Retinal pigment epithelial cell (primary cell): ENCODE data around the gene DDR2.
A peak's percentile ranks its signal among the peaks of the same experiment; 100 is the strongest.
"Not testable (repeated sequence)": the region's sequence is repeated elsewhere in the genome, so short reads cannot be mapped to it uniquely, and the experiment has no call there.

ENCODE experiments used
- DNase-seq: peaks from one replicate; pipeline ENCODE4 v3.0.0-alpha.2; 2010; ENCODE audit warnings: low read depth
- H3K4me3 ChIP-seq: 2 replicates; pipeline ENCODE4 v1.5.1; 2011; ENCODE audit warnings: mild to moderate bottlenecking, low read length, control low read depth, moderate library complexity
- TF ChIP-seq, protein P1 (sequence below): conservative IDR thresholded peaks from 2 replicates; pipeline ENCODE4 v1.5.1; 2011; ENCODE audit warnings: low read depth, low read length, control low read depth, inconsistent platforms

The DDR2 gene

GRCh38 chr1:162741574-162741973 is 109.3 kb downstream of the DDR2 start:
- no peak overlapping the region for H3K4me3 ChIP-seq
- TF ChIP-seq, protein P1, sequence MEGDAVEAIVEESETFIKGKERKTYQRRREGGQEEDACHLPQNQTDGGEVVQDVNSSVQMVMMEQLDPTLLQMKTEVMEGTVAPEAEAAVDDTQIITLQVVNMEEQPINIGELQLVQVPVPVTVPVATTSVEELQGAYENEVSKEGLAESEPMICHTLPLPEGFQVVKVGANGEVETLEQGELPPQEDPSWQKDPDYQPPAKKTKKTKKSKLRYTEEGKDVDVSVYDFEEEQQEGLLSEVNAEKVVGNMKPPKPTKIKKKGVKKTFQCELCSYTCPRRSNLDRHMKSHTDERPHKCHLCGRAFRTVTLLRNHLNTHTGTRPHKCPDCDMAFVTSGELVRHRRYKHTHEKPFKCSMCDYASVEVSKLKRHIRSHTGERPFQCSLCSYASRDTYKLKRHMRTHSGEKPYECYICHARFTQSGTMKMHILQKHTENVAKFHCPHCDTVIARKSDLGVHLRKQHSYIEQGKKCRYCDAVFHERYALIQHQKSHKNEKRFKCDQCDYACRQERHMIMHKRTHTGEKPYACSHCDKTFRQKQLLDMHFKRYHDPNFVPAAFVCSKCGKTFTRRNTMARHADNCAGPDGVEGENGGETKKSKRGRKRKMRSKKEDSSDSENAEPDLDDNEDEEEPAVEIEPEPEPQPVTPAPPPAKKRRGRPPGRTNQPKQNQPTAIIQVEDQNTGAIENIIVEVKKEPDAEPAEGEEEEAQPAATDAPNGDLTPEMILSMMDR = no peak
- no peak for DNase-seq

DNA sequence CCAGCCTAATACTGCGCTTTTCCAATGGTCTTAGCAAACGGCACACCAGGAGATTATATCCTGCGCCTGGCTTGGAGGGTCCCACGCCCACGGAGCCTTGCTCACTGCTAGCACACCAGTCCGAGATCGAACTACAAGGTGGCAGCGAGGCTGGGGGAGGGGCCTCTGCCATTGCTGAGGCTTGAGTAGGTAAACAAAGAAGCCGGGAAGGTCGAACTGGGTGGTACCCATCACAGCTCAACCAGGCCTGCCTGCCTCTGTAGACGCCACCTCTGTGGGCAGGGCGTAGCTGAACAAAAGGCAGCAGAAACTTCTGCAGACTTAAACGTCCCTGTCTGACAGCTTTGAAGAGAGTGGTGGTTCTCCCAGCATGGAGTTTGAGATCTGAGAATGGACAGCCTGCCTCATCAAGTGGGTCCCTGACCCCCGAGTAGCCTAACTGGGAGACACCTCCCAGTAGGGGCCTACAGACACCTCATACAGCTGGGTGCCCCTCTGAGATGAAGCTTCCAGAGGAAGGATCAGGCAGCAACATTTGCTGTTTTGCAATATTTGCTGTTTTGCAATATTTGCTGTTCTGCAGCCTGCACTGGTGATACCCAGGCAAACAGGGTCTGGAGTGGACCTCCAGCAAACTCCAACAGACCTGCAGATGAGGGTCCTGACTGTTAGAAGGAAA is 114.1 kb downstream of the DDR2 start:
- not testable (repeated sequence) for H3K4me3 ChIP-seq, DNase-seq

DNA sequence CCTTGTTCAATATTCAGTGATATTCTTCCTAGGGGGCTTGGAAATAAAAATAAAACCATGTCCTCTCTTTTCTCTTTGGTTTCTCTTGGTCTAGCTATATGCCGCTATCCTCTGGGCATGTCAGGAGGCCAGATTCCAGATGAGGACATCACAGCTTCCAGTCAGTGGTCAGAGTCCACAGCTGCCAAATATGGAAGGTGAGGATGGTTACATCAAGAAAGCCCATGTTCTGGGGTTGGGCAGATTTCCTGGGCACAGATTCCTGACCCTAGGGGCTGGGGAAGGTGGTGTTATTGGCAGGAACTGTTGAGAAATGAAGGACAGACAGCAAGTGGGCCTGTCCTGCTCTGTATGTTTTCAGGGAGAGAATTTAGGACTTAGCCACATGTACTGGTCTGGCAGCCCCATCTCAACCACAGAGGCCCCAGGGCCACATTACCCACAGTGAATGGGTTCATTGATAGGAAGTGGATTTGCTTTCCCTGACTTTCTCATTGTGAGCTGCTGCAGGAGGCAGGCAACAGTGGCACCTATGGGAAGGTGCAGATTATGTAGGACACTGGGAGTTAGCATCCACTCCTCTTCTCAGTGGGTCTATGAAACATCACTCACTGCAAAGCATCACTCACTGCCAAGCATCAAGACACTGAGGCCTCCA is 120.9 kb downstream of the DDR2 start:
- TF ChIP-seq, protein P1 = no peak
- DNase-seq = no peak
- H3K4me3 ChIP-seq = no peak overlapping the region

DNA sequence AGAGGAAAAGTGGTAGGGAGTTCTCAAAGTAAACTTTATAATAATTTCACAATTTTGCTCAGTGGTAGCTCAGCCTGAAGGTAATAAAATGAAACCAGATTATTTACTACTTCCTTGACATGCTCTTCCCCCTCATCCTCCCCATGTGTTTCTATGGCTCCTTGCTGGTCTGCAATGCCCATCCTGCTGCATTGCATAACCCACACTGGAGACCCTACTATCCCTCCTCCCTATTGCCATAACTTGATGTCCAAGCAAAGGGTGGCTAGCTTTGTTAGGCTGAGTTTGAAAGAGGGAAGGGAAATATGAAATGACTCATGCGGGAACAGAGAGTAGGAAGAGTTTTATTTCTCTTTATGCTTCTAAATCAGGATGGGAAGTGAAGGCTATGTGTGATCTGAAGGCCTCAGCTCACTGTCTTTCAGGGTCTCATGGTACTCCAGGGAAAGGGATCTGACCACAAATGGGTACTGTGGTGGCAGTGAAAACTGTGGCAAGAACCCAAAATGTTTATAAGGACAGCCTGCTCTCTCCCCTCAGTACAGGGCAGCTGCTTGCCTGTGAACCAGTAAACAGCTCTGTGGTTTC is 121.8 kb downstream of the DDR2 start:
- no peak for DNase-seq
- TF ChIP-seq, protein P1 = no peak
- H3K4me3 ChIP-seq = no peak overlapping the region

DNA sequence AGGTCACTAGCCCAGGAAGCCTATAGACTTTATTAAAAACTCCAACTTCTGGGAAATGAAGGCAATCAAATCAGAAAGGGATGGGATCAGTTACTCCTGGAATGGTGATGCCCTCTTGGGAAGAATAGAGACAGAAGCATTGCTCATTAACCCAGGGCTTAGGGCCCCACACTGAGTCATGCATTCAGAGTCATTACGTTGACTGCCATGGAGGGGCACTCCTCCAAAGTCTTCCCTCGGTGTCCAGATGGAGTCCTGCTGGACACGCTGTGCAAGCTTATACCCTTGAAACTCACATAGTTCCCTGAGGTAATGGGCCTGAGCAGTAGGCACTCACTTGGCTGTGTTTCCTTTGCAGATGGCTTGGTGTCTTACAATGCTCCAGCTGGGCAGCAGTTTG is 123.0 kb downstream of the DDR2 start:
- DNase-seq = no peak
- TF ChIP-seq, protein P1 = no peak
- no peak overlapping the region for H3K4me3 ChIP-seq

DNA sequence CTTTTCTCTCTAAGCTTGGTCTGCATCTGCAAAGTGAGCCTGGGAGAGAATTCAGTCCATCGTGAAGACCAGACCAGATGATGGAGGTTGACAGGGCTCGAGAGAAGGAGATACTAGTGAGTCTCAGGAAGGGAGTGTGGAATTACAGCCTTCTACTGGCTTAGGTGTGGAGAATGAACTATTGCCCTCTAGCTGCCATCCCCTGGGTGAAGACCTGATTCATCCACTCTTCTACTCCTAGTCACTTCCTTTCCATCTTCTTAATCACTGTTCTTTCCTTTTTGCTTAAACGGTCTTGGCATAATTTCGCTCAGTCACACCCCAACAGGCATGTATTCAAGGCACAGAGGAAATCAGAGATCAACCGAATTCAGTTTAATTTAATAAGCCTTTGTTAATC is 124.3 kb downstream of the DDR2 start:
- H3K4me3 ChIP-seq = no peak overlapping the region
- TF ChIP-seq, protein P1 = peak; percentile 8
- no peak for DNase-seq

GRCh38 chr1:162757476-162757875 is 125.2 kb downstream of the DDR2 start:
- DNase-seq = no peak
- H3K4me3 ChIP-seq = no peak overlapping the region
- TF ChIP-seq, protein P1 = no peak
